Measurements from ENCODE around the gene DNAJB11.

Gene DNAJB11

DNA sequence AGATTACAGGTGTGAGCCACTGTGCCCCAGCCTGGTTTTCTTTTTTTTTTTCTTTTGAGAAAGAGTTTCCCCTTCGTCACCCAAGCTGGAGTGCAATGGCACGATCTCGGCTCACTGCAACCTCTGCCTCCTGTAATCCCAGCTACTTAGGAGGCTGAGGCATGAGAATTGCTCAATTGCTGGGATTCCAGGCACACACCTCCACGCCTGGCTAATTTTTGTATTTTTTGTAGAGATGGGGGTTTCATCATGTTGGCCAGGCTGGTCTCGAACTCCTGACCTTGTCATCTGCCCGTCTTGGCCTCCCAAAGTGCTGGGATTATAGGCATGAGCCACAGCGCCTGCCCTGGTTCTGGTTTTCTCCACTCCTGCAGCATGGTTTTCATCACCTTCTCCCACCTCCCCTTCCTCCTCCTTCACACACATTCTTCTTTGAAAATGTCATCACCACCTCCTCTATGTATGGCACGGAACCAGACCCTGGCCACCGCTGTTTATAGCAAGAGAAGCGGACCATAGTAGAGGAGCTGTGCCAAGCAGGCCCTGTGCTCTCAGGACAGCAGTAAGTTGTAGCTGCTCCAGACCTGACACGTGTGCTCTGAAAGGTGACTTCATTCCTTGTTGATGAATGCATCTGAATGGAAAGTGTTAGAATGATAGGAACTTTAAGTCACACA lies 27.7 kb downstream of the DNAJB11 start:
- no peak for DNase-seq

DNA sequence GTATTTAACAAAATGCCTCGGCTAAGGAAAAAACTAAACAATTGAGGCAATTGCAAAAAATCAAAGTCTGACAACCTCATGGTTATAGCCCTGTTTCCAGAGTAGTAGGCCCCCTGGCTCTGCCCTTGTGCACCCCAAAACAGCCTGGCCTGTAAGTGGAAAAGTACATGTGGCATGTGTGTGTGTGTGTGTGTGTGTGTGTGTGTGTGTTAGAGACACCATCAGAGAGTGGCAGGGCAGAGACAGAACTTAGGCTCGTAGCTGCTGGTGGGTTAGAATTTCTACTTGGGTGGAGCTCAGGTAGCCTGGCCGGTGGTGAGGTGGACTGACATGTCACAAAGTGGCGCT lies 28.2 kb downstream of the DNAJB11 start:
- no peak for DNase-seq

DNA sequence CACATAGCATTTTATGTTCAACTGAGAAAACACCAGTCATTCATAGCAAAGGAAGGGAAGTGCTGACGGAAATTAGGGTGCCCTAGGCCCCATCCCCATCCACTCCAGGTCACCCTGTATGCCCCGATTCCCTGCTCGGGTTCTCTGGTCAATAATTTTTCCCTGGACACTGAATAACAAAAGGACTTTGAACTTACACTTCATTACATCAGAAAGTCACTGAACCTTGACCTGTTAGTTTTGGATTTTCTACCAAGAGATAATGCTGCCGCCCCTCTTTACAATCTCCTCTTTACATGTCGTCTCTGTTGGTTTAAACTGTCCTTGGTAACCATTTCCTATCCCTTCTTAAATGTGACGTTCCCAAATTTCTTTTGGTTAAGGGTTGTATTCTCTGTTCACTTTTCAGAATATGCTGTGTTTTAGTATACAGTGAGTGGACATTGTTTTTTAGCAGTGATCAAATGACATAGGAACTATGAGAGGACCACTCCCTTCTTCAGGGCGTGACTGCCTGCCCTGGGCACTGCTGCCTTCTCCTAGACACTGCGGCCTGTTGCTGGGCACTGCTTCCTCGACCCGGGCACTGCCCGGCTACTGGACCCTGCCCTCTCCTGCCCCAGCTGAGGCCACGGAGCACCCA lies 28.7 kb downstream of the DNAJB11 start:
- DNase-seq = no peak

DNA sequence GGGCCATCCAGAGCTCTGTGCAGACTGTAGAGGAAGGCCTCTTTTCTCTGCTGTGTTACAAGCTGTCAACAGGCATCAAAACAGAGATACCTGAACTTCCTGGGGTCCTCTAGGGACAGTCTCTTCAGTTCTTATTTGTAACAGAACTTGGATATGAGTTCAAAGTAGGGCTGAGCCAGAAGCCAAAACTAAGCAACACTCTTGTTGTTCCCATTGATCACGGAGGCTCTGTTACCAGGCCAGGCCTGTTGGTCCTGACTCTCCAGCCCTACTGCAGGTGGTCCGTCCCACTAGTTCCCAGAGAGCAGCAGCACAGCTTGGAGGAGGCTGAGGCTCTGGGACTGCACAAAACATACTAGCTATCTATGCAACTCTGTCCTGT lies 29.3 kb downstream of the DNAJB11 start:
- DNase-seq = no peak

DNA sequence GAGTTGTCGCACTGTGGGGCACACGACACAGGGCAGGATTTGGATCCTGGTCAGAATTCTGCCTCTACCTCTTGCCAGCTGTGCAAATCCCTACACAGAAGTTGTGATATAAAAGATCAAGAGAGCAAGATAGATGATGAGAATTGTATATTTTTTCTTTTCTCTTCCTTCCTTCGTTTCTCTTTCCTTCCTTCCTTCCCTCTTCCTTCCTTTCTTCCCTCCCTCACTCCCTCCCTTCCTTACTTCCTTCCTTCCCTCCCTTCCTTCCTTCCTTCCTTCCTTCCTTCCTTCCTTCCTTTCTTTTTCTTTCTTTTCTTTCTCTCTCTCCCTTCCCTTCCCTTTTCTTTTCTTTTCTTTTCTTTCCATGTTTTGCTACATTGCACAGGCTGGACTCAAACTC lies 30.4 kb downstream of the DNAJB11 start:
- DNase-seq = no peak

DNA sequence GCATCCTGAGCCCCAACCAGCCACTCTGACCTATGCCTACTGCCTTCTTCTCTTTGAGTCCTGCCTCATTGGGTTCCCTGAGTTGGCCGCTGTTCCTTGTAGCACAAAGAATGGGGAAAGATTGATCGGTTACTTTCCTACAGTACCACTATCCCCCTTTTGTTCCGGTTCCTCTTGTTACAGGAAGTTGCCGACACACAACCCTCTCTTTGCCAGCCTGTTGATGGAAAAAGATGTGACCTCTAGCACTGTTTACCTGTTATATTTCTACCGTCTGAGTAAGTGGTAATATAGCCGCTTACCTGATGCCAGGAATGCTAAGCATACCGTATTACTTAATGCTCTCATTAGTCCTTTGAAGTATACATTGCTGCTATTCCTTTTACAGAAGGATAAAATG lies 32.6 kb downstream of the DNAJB11 start:
- no peak for DNase-seq

DNA sequence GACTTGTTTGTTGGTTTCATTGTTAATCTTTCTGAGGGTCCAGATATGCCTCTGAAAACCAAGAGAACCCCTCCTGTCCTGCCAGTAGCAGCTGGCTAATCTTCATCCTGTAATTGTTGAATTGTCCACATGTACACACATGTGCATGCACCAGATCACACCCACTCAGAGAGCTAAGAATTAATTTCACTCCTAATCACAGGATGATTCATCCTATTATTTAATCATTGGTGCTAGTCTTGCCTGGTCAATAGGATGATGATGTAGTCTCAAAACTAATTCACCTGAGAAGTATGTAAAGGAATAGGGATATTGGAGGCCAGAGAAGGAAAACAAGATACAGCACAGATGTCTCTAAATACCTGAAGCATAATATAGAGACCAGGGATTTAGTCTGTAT lies 34.6 kb downstream of the DNAJB11 start:
- no peak for DNase-seq

DNA sequence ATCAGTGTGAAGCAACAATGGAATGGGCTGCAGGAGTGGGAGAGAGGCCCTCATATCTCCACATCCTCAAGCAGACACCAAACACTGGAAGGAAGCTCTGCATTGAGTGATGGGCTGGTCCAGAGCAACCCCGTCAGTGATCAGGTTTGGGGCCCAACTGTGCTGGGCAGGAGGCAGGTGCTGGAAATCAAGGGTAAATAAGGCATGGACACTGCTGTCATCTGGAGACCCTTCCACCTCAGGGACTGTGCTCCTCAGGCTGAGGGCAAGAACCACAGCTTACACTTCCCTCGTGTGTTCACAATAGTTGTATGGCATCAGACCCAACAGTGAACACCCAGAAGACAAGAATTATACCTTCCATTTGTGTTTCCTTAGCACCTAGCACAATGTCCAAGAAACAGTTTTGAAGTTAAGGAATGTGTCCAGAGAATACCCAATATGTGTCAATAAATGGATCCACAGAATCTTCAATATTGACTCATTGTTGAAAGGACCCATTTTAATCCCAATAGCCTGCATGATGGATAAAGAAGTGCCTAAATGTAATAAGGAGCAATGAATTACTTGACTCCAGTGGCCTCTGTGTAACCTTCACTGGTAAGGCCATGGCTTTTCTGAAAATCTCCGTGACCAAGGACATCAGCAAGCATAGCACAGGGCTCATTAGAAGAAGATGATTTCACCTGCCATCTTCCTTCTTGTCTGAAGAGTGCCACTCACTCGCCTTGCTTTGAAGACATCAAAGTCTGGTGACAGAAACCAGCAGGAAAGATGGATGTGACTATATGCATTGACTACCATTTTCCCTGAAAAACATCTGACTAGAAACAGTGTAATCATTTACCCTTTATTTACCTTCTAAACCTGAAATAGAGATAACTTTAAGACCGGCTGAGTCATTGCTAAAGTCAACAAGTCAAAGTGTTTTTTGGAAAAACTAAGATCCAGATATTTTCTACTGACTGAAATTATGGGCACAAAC lies 35.3 kb downstream of the DNAJB11 start:
- no peak for DNase-seq

DNA sequence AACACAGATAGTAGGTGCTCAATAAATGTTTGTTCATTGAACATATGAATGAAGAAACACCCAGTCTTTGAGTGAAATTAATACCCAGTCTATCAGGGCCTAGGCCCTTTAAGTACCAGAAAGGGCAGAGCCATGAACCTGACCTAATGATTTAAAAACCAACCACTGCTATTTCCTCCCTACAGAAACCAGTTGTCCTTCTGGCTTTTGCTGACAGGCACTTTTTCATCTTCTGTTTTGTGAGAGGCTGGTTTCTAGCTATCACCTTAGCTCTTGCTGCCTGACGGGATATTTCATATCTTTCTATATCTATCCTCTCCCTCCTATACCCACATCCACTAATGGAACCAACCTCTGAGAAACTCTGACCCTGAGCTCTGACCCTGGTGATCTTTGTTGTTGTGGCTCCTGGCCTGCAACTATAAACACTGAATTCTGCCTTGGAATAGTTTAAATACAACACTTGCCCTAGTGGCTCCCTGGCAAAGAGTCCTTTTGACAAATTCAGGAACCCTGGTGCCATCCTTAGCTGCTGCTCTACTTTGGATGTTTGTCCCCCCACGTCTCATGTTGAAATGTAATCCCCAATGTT lies 38.2 kb downstream of the DNAJB11 start:
- DNase-seq = no peak

DNA sequence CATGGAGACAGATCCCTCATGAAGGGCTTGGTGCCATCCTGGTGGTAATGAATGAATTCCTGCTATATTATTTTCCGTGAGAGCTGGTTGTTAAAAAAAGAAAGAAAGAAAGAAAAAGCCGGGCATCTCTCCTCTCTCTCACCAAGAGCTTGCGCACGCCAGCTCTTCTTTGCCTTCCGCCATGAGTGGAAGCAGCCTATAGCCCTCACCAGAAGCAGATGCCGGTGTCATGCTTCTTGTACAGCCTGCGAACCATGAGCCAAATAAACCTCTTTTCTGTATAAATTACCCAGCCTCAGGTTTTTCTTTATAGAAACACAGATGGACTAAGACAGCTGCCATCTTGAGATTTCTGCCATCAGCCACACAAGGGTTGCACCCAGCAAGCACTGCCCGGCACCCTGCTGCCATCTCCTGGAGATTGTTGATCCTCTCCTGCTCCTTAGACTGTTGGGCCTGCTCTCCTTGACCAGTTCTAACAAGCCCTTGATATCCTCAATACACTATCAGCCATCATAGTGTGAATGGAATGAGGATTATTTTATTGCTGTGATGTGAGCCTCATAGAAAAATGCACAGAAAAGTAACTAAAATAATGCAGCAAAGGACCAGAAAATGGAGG lies 38.8 kb downstream of the DNAJB11 start:
- DNase-seq = no peak

DNA sequence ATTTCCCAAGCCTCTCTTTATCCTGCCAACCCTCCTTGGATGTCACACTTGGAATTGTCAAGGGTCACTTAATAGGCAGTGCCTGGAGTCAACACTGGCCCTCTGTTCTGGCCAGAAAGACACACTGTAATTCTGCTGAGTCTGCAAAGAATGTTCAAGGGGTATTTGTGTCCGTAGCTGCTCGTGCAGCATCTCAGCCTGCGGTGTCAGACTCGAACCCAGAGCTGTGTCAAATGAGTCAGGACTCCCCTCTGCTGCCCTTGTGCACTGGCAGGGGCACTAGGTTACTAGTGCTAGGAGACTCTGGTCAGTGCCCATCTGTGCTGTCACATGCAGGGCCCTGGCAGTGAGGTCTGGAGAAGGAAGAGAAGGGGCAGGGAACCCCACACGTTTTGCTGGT lies 41.5 kb downstream of the DNAJB11 start:
- DNase-seq = no peak

DNA sequence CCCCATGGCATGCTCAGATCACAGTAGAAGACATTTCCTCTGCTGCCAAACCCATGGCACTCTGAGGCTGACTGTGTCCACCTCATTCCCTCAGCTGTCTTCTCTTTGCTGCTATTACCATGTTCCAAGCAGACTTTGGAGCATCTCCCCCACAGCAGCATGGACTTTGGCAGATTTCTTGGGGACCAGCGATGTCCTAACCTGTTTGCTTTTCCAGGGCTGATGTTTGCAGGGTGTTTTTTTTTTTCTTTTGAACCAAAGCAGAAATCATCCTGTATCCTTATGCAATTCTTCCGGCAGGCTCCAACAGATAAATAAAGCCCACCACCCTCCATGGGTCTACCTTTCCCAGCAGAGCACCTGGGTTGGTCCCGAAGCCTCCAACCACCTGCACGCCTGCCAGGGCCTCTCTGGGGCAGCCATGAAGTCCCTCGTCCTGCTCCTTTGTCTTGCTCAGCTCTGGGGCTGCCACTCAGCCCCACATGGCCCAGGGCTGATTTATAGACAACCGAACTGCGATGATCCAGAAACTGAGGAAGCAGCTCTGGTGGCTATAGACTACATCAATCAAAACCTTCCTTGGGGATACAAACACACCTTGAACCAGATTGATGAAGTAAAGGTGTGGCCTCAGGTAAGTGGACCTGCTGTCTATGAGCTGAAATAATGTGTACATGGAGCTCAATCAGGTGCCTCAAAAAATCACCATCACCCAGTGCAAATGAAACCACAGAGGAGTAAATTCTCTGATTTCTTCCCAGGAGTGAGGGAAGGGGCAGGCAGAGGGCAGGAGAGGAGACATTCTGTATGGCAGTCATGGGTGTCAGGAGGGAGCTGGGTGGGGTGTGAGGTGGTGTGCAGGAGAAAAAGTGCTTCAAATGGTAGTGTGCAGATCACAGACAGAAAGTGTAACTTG lies 42.5 kb downstream of the DNAJB11 start, which contains the start of gene AHSG:
Gene AHSG, plus strand, starts transcription at position 340 of the 916 bp plus-strand sequence. Its CDS starts 82 bp downstream, at position 422.
- DNase-seq = no peak

DNA sequence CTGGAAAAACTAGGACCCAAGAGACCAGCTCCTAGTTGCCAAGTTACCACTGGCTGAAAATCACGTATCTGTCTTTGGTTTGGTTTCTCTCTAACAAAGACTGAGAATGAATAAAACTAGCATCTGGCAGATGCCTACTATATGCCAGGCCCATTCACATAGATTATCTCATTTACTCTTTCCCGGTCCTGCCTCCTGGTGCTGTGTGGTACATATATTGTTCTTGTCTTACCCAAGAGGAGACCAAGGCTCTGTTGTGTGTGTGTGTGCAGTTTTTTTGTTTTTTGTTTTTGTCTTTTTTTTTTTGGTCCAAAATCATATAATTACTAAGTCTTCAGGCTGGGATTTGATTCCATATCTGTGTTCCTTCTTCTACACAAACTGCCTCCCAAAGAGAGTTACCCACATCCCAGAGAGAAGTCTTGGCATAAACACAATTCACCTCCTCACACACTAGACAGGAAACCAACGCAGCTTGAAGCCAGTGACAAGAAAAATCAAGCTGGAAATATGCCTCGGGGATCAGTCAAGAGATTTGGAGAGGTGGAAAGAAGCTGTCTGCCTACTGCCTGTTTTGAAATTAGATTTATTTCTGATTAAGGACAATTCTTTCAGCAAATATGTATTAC lies 43.2 kb downstream of the DNAJB11 start:
- DNase-seq = no peak

DNA sequence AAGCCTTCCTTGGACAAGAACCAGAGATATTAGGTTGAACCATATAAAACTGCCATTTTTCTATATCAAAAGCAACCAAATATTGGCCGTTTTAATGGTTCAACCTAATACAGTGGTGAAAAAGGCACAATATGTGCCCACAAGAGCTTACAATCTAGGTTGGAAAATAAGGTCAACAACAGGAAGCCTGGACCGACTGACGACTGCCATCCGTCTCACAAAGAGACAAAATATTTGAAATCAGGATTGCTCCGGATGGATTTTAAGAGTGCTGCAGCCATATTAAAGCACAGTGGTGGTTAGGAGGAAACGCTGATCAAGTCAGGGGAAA lies 43.7 kb downstream of the DNAJB11 start:
- DNase-seq = no peak

DNA sequence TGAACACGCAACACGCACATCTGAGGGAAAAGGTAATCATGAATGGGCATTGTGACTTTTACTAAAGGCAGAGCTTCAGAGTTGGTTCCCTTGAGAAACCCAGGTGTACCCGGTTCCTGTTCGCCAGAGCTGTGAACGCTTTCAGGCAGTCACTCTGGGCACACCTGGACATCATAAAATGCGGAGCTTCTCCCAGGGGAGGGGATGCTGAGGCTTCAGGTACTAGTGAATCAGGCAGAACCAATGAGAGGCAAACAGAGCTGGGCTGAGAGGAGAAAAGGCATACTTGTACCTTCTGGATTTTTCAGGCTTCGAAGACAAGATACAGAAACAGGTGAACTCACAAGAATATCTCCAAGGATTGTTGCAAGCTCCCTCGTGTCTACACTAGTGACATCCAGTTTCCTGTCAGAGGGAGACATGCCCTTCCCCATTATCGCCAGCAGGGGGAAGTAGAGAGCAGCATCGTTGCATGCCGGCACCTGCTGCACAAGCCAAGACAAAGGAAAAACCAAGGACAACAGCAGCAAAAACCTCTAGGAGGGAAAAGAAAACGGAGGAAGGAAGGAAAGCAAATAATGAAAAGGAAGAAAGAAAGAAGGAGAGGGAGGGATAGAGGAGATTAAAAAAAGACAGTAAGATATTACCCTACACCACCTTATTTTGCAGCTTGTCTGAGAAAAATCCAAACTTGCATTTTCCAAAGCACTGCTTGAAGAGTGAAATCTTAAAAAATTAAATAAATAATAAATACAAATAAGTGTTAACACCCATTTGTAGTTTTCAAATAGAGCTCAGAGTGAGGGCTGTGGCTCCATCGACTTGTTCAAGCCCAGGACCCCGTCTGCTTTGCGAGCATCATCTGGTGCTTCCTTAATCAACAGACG lies 44.3 kb downstream of the DNAJB11 start:
- peak; percentile 66 to 81 for DNase-seq

DNA sequence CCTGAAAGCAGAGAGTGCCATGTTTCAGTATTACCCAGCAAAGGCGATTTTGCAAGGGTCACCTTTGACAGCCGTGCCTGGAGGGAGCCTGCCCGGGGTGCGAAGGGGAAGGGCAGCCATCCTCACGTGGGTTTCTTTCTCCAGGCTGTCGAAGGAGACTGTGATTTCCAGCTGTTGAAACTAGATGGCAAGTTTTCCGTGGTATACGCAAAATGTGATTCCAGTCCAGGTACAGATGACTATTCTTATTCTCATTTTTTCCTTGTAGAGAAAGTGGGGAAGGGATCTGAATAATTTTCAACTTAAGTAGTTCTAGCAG lies 45.7 kb downstream of the DNAJB11 start:
- DNase-seq = no peak

DNA sequence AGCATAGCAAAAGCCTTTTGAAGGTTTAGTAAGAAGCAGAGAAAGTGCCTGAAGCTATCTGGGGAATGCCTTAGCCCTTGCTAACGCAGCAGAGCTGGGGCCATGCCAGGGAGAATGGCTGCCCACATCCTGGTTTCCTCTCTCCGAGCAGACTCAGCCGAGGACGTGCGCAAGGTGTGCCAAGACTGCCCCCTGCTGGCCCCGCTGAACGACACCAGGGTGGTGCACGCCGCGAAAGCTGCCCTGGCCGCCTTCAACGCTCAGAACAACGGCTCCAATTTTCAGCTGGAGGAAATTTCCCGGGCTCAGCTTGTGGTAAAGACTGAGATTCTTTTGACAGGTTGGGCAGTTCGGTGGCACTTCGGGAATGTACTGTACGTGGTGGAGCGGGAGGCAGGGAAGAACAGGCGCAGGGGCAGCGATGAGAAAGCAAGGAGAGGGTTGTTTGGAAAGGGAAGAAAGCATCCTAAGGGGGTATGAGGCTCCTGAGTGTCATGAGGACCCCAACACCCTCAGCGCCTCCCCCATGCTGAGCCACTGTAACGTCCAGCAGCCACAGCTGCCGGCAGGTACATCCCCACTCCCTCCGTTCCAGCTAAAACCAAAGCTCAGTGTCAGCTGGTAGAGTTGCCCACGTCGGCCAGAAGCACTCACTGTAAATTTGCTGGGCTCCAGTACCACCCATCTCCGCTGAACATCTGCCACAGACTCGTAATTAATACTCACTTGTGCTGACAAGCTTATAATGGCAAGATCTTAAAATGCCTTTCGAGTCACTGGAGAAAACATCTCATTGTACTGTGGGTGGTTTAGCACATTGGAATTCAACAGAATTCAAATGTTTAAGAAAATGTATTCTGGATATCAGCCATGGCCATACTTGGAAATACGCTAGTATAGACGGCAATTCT lies 46.8 kb downstream of the DNAJB11 start:
- DNase-seq = peak; percentile 79 to 87

DNA sequence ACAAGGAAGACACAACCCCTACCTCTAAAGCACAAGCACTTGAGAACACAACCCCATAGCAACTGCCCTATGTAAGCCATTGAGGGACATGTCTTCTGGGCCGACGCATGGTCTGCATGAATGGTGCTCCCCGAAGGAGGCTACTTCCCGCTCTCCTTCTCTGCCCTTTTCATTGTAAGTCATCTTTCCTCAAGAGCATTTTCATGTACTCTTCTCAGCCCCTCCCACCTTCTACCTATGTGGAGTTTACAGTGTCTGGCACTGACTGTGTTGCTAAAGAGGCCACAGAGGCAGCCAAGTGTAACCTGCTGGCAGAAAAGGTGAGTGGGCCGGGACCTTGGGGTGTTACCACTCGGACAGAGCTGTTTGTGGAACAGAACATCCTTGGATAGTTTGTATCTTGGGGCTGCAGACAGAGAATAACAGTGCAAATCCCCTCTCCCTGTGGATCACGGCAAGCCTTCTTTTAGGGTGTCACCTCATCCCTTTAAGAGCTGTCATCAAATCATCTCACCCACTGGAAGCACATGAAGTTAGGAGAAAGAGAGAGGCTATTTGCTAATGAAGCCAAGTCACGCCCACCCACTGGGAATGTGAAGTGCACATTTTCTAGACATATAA lies 47.9 kb downstream of the DNAJB11 start:
- no peak for DNase-seq

DNA sequence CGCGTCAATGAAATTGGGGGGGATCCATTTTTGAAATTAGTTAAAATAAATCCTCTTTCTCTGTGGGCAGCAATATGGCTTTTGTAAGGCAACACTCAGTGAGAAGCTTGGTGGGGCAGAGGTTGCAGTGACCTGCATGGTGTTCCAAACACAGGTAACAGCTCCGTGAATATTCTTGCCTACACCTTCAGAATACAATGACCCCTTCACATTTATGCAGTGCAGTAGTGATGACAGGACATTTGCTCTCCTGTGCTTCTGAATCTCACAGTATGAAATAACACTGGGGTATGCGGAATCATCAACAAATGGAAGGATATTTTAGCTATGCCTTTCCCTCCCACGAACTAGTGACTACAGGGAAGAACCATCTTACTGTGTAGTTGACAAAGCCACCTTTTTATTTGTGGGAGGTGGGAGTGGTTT lies 49.3 kb downstream of the DNAJB11 start:
- DNase-seq = no peak
